K562 (cell line): Measurements from ENCODE around the gene STAT4. TPM values are rescaled to one million over a fixed set of nuclear protein-coding genes. Genes with fewer than 3 reads are reported as not detected.

ENCODE experiments used
- BRCA1 ChIP-seq, 2 experiments: fragments of 450-650 bp in 1 of 2; sonication (generic) in 1 of 2; formaldehyde crosslinking in 1 of 2; IDR thresholded peaks; 2 replicates each; pipeline versions ENCODE4 v1.5.0 to v1.6.1; 2017 to 2020; ENCODE audit warnings: mild to moderate bottlenecking in 1 of 2, missing genetic modification reagents in 1 of 2
- CC2D1A ChIP-seq: fragments of 450-650 bp; IDR thresholded peaks from 2 replicates; pipeline ENCODE4 v1.6.1; 2017; ENCODE audit warnings: mild to moderate bottlenecking
- CREB1 ChIP-seq, 2 experiments: sonication (generic) in 1 of 2; formaldehyde crosslinking in 1 of 2; IDR thresholded peaks; 2 replicates each; pipeline versions ENCODE4 v1.6.1 to v1.8.0; 2012 to 2022; ENCODE audit warnings: inconsistent platforms in 1 of 2, mild to moderate bottlenecking in 1 of 2, missing genetic modification reagents in 1 of 2, moderate library complexity in 1 of 2
- ELF4 ChIP-seq: fragments of 450-650 bp; formaldehyde crosslinking; IDR thresholded peaks from 2 replicates; pipeline ENCODE4 v1.4.0; 2022; ENCODE audit warnings: missing genetic modification characterization
- FOXM1 ChIP-seq, 2 experiments: fragments of 450-650 bp in 1 of 2; sonication (generic) in 1 of 2; formaldehyde crosslinking in 1 of 2; IDR thresholded peaks; 2 replicates each; pipeline versions ENCODE4 v1.6.1 to v1.9.0; 2017 to 2022; ENCODE audit warnings: low read depth in 2 of 2, mild to moderate bottlenecking in 2 of 2, missing genetic modification reagents in 1 of 2, moderate library complexity in 1 of 2
- GATAD2B ChIP-seq: fragments of 450-650 bp; IDR thresholded peaks from 2 replicates; pipeline ENCODE4 v1.6.1; 2017; ENCODE audit warnings: mild to moderate bottlenecking, borderline replicate concordance
- HMBOX1 ChIP-seq: sonication (generic); IDR thresholded peaks from 2 replicates; pipeline ENCODE4 v1.6.1; 2016
- HOXB6 ChIP-seq: fragments of 250-450 bp; sonication (Bioruptor Pico); IDR thresholded peaks from 2 replicates; pipeline ENCODE4 v1.5.1; 2022; ENCODE audit warnings: mild to moderate bottlenecking, borderline replicate concordance
- KAT7 ChIP-seq: sonication (generic); formaldehyde crosslinking; IDR thresholded peaks from 2 replicates; pipeline ENCODE4 v1.8.0; 2022; ENCODE audit warnings: missing genetic modification reagents, mild to moderate bottlenecking, borderline replicate concordance
- L3MBTL2 ChIP-seq: fragments of 450-650 bp; IDR thresholded peaks from 2 replicates; pipeline ENCODE4 v1.6.1; 2016; ENCODE audit warnings: mild to moderate bottlenecking, moderate library complexity
- MECOM ChIP-seq: fragments of 250-450 bp; sonication (Bioruptor Pico); IDR thresholded peaks from 2 replicates; pipeline ENCODE4 v1.8.0; 2022; ENCODE audit warnings: inconsistent platforms
- NFE2 ChIP-seq: IDR thresholded peaks from 2 replicates; pipeline ENCODE4 v1.6.1; 2014; ENCODE audit warnings: antibody characterized with exemption, low read depth
- PHB ChIP-seq: fragments of 250-450 bp; sonication (Bioruptor Pico); IDR thresholded peaks from 2 replicates; pipeline ENCODE4 v1.5.0; 2021
- RFX7 ChIP-seq: fragments of 250-450 bp; sonication (Bioruptor Pico); IDR thresholded peaks from 2 replicates; pipeline ENCODE4 v1.5.1; 2021; ENCODE audit warnings: mild to moderate bottlenecking
- SAFB ChIP-seq: fragments of 200-400 bp; formaldehyde crosslinking; IDR thresholded peaks from 2 replicates; pipeline ENCODE4 v1.6.1; 2017; ENCODE audit warnings: low read depth, low read length, borderline replicate concordance
- SMARCA4 ChIP-seq: fragments of 450-650 bp; IDR thresholded peaks from 2 replicates; pipeline ENCODE4 v1.6.1; 2016
- STAG1 ChIP-seq: sonication (generic); formaldehyde crosslinking; IDR thresholded peaks from 2 replicates; pipeline ENCODE4 v1.5.0; 2020; ENCODE audit warnings: missing genetic modification reagents, borderline replicate concordance
- TEAD2 ChIP-seq: fragments of 450-650 bp; IDR thresholded peaks from 2 replicates; pipeline ENCODE4 v1.6.1; 2016; ENCODE audit warnings: missing genetic modification characterization, control low read depth, missing compliant biosample characterization
- TFAM ChIP-seq: fragments of 250-450 bp; sonication (Bioruptor Pico); conservative IDR thresholded peaks from 2 replicates; pipeline ENCODE4 v1.5.0; 2021; ENCODE audit warnings: mild to moderate bottlenecking, moderate library complexity
- WHSC1 ChIP-seq: IDR thresholded peaks from one replicate; pipeline ENCODE4 v1.6.1; 2012; ENCODE audit warnings: low read length, control low read depth, inconsistent platforms
- ZBTB1 ChIP-seq: sonication (generic); formaldehyde crosslinking; IDR thresholded peaks from 2 replicates; pipeline ENCODE4 v1.8.1; 2023; ENCODE audit warnings: missing genetic modification reagents, low read depth, mild to moderate bottlenecking, borderline replicate concordance
- ZBTB8A ChIP-seq: fragments of 450-650 bp; IDR thresholded peaks from 2 replicates; pipeline ENCODE4 v1.6.1; 2018; ENCODE audit warnings: mild to moderate bottlenecking, moderate library complexity; ENCODE audit not compliant: partially characterized antibody
- ZNF239 ChIP-seq: fragments of 250-450 bp; sonication (Bioruptor Pico); IDR thresholded peaks from 2 replicates; pipeline ENCODE4 v1.4.0; 2020; ENCODE audit warnings: mild to moderate bottlenecking
- ZNF253 ChIP-seq: fragments of 250-450 bp; sonication (Bioruptor Pico); conservative IDR thresholded peaks from 2 replicates; pipeline ENCODE4 v1.6.1; 2021; ENCODE audit warnings: mild to moderate bottlenecking
- ZNF384 ChIP-seq: IDR thresholded peaks from 2 replicates; pipeline ENCODE4 v1.6.1; 2012; ENCODE audit warnings: low read depth, low read length, improper control_type of control experiment
- ZNF507 ChIP-seq: conservative IDR thresholded peaks from 2 replicates; pipeline ENCODE4 v1.6.1; 2017; ENCODE audit warnings: missing genetic modification characterization, missing compliant biosample characterization
- ZNF707 ChIP-seq: fragments of 250-450 bp; sonication (Bioruptor Pico); conservative IDR thresholded peaks from 2 replicates; pipeline ENCODE4 v1.8.0; 2022; ENCODE audit warnings: inconsistent platforms, mild to moderate bottlenecking, moderate library complexity
- polyA plus RNA-seq, 8 experiments: library from polyadenylated mRNA; depleted of rRNA in 4 of 8; stranded (reverse) in 5 of 8; unstranded in 3 of 8; fragments of >200 nt; fragmentation: Nextera tagmentation in 2 of 8; fragmentation: Illumina TruSeq in 1 of 8; extraction: Ambion mirVana in 2 of 8; extraction: Trizol in 1 of 8; gene quantifications; 2 replicates each; pipeline versions ENCODE4 v1.2.1 to v1.2.3, GENCODE V29; 2011 to 2014; ENCODE audit warnings: inconsistent platforms in 1 of 8, missing spikeins in 1 of 8
- total RNA-seq, 7 experiments: library from RNA; depleted of rRNA in 6 of 7; stranded (reverse); fragments of >200 nt in 6 of 7; fragmentation: Illumina TruSeq in 2 of 7; extraction: Trizol in 2 of 7; gene quantifications; 2 replicates each; pipeline versions ENCODE4 v1.2.1 to v1.2.3, GENCODE V29; 2011 to 2021; ENCODE audit warnings: low replicate concordance in 1 of 7
- TF ChIP-seq, protein P1 (sequence below): fragments of 450-650 bp; formaldehyde crosslinking; IDR thresholded peaks from 2 replicates; pipeline ENCODE4 v1.4.0; 2020; ENCODE audit warnings: mild to moderate bottlenecking
- TF ChIP-seq, protein P2 (sequence below): IDR thresholded peaks from 3 replicates; pipeline ENCODE4 v1.6.1; 2011; ENCODE audit warnings: borderline replicate concordance, mild to moderate bottlenecking; ENCODE audit not compliant: insufficient read length, insufficient read depth

The STAT4 gene
- total and polyA plus RNA-seq, 9 of the 15 experiments (the other 6 are each of a cell fraction or from before 2014, with no cell fraction given): 0.01 to 0.06 (median 0.03) TPM; not detected in 6

DNA sequence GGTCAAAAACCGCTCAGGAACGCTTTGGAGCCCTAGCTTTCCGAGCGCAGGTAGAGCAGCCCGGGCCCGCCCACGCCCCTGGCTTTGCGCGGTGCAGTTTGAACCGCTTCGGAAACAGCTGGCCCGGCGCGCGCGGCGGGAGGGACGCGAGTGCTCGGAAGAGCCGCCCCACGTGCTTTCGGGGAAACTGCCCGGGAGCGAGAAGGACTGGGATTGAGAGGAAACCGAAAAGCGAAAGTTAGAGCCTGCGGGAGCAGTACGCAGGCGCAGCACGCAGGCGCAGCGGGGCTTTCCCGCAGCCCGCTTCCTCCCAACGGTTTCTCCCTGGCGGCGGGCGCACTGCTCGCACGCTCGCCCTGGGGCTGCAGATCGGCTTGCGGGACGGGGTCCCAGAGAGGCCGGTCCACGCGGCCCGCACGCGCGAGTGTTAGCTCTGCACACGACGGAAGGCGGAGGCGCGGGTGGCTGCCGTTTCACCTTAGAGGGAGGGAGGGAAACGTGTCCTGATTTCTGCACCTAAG, 130.5 kb downstream of the STAT4 start (continued):
- no peak for TF ChIP-seq CC2D1A
- no peak for TF ChIP-seq TFAM (CRISPR knock-in tag)
- TF ChIP-seq, protein P1, sequence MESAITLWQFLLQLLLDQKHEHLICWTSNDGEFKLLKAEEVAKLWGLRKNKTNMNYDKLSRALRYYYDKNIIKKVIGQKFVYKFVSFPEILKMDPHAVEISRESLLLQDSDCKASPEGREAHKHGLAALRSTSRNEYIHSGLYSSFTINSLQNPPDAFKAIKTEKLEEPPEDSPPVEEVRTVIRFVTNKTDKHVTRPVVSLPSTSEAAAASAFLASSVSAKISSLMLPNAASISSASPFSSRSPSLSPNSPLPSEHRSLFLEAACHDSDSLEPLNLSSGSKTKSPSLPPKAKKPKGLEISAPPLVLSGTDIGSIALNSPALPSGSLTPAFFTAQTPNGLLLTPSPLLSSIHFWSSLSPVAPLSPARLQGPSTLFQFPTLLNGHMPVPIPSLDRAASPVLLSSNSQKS: no peak
- no peak for TF ChIP-seq ZNF707 (CRISPR knock-in tag)
- peak; percentile 59 for TF ChIP-seq FOXM1 (IDR thresholded peaks at IDR 0.05; ENCODE audit: low read depth)
- TF ChIP-seq FOXM1 (CRISPR knock-in tag; IDR thresholded peaks at IDR 0.05; ENCODE audit: low read depth): peak; percentile 77
- no peak for TF ChIP-seq ZBTB8A
- no peak for TF ChIP-seq ZNF507 (tag)
- peak; percentile 93 for TF ChIP-seq L3MBTL2
- TF ChIP-seq WHSC1: no peak
- TF ChIP-seq GATAD2B: peak; percentile 95
- no peak for TF ChIP-seq RFX7 (CRISPR knock-in tag)
- no peak for TF ChIP-seq PHB (CRISPR knock-in tag)
- no peak for TF ChIP-seq SMARCA4
- 0 out of 2 replicates have a peak, but pooled peaks have one; percentile 23 for TF ChIP-seq CREB1 (IDR thresholded peaks at IDR 0.05)
- peak; percentile 77 for TF ChIP-seq CREB1 (CRISPR knock-in tag; IDR thresholded peaks at IDR 0.05)
- peak; percentile 87; the same call in 1 of the 2 replicates for TF ChIP-seq ZBTB1 (CRISPR knock-in tag)
- TF ChIP-seq MECOM (CRISPR knock-in tag): no peak
- TF ChIP-seq KAT7 (CRISPR knock-in tag): peak; percentile 97; the same call in 1 of the 2 replicates
- TF ChIP-seq SAFB: peak; percentile 59
- TF ChIP-seq, protein P2, sequence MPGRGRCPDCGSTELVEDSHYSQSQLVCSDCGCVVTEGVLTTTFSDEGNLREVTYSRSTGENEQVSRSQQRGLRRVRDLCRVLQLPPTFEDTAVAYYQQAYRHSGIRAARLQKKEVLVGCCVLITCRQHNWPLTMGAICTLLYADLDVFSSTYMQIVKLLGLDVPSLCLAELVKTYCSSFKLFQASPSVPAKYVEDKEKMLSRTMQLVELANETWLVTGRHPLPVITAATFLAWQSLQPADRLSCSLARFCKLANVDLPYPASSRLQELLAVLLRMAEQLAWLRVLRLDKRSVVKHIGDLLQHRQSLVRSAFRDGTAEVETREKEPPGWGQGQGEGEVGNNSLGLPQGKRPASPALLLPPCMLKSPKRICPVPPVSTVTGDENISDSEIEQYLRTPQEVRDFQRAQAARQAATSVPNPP: no peak
- no peak for TF ChIP-seq ZNF253 (CRISPR knock-in tag)
- TF ChIP-seq HOXB6 (CRISPR knock-in tag): no peak
- no peak for TF ChIP-seq TEAD2 (tag)
- no peak for TF ChIP-seq HMBOX1
- no peak for TF ChIP-seq BRCA1 (IDR thresholded peaks at IDR 0.05)
- no peak for TF ChIP-seq BRCA1 (CRISPR knock-in tag; IDR thresholded peaks at IDR 0.05)
- TF ChIP-seq ZNF239 (CRISPR knock-in tag): no peak
- 0 out of 2 replicates have a peak, but pooled peaks have one; percentile 14 for TF ChIP-seq NFE2
- TF ChIP-seq STAG1: no peak
- TF ChIP-seq ELF4 (CRISPR knock-in tag): no peak
- 0 out of 2 replicates have a peak, but pooled peaks have one; percentile 33 for TF ChIP-seq ZNF384
